Activated effector memory CD4-positive, alpha-beta T cell treated with anti-CD3 and anti-CD28 coated beads, Interleukin-2, amount 50 U/mL, for 16 hours (primary cell): ENCODE measurements around the gene BLNK.
"Not testable (repeated sequence)": the region's sequence is repeated elsewhere in the genome, so short reads cannot be mapped to it uniquely, and the experiment has no call there.

Source experiments
- DNase-seq: peaks from one replicate; pipeline ENCODE4 v3.0.0-alpha.2; 2020

The BLNK gene

GRCh38 chr10:96218826-96219225 lies 52.5 kb downstream of the BLNK start:
- DNase-seq, result no peak

GRCh38 chr10:96217711-96218110 lies 53.7 kb downstream of the BLNK start:
- no peak for DNase-seq

- no peak for DNase-seq
Measured at GRCh38 chr10:96216775-96217174, 54.6 kb downstream of the BLNK start.

- DNase-seq, result no peak
Measured at GRCh38 chr10:96212911-96213310, 58.5 kb downstream of the BLNK start.

GRCh38 chr10:96211764-96212163 lies 59.6 kb downstream of the BLNK start:
- no peak for DNase-seq

GRCh38 chr10:96208946-96209345 lies 62.4 kb downstream of the BLNK start:
- no peak for DNase-seq

- DNase-seq, result no peak
Measured at GRCh38 chr10:96208271-96208670, 63.1 kb downstream of the BLNK start.

GRCh38 chr10:96205580-96205979 lies 65.8 kb downstream of the BLNK start:
- no peak for DNase-seq

GRCh38 chr10:96201525-96201924 lies 69.8 kb downstream of the BLNK start:
- DNase-seq, result no peak

- not testable (repeated sequence) for DNase-seq
Measured at GRCh38 chr10:96189505-96189904, 81.9 kb downstream of the BLNK start.

- no peak for DNase-seq
Measured at GRCh38 chr10:96188916-96189315, 82.5 kb downstream of the BLNK start.

GRCh38 chr10:96188421-96188820 lies 82.9 kb downstream of the BLNK start:
- no peak for DNase-seq

GRCh38 chr10:96176985-96177384 lies 94.4 kb downstream of the BLNK start:
- no peak for DNase-seq

GRCh38 chr10:96172666-96173065 lies 98.7 kb downstream of the BLNK start:
- DNase-seq, result no peak

- DNase-seq, result no peak
Measured at GRCh38 chr10:96170230-96170629, 101.1 kb downstream of the BLNK start.

GRCh38 chr10:96168546-96168945 lies 102.8 kb downstream of the BLNK start:
- DNase-seq, result no peak

GRCh38 chr10:96165726-96166125 lies 105.6 kb downstream of the BLNK start:
- no peak for DNase-seq

GRCh38 chr10:96153070-96153469 lies 118.3 kb downstream of the BLNK start:
- no peak for DNase-seq

GRCh38 chr10:96152437-96152836 lies 118.9 kb downstream of the BLNK start:
- DNase-seq, result no peak
